ENCODE measurements around the gene SAP30BP. TPM values are rescaled to one million over a fixed set of nuclear protein-coding genes. Genes with fewer than 3 reads are reported as not detected.

The SAP30BP gene
- total RNA-seq, 1 experiment from 2014 or later: 135 TPM

DNA sequence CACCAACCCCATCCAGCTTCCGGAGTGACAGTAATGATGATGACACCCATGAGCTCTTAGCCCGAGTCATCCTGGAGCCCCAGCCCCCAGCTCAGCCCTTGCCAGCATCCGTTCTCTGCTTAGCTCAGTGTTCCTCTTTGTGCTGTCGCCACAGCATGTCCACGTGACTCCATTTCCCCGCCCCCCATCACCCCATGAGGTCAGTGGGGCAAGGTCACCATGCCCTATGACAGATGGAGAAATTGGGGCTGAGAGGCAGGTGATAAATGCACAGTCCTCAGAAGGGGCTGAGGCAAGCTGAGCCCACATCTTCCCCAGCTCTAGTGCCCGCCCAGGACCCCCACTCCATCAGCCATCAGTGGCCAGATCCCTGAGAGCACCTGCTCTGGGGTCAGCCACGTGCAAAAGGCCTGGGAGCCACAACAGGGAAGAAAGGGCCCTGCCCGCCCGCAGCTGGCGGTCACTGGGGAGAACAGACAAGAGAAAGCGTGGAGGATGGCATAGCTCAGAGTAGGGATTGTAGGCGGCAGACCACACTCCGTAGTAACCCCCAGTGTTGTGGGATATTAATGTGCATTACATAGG, 71.2 kb downstream of the SAP30BP start:
- no peak for DNase-seq (ENCODE audit: low spot score)

GRCh38 chr17:75739174-75739573, 72.0 kb downstream of the SAP30BP start:
- no peak for DNase-seq (ENCODE audit: low spot score)

DNA sequence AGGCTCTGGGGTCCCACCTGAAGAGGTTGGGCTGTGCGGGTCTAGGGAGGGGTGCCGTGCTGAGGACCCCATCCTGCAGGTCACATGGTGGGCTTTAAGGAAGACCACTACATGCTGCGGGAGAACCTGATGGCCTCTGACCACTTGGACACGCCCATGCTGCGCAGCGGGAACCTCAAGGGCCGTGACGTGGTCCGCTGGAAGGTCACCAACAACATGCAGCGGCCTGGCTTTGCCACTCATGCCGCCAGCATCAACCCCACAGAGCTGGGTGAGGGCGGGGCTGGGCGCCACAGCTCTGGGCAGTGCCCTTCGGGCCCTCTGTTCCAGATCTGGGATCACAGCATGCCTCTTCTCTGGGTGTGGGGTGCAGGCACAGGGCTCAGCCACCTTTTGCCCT, 72.7 kb downstream of the SAP30BP start:
- DNase-seq (ENCODE audit: low spot score): no peak

DNA sequence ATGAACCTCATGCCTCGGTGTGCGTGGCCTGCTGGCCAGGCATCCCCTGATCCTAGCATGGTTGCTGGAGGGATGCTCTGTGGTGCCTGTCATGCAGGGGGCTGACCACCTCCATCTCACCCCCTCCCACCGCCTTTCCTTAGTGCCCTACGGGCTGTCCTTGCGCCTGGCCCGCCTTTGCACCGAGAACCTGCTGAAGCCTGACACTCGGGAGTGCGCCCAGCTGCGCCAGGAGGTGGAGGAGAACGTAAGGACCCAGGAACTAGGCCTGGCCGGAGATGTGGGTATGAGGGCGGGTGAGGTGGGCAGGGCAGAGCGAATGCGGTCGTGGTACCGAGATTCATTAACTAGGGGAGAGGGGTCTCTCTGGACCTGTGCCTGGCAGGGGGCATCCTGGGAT, 73.1 kb downstream of the SAP30BP start:
- DNase-seq (ENCODE audit: low spot score): no peak

DNA sequence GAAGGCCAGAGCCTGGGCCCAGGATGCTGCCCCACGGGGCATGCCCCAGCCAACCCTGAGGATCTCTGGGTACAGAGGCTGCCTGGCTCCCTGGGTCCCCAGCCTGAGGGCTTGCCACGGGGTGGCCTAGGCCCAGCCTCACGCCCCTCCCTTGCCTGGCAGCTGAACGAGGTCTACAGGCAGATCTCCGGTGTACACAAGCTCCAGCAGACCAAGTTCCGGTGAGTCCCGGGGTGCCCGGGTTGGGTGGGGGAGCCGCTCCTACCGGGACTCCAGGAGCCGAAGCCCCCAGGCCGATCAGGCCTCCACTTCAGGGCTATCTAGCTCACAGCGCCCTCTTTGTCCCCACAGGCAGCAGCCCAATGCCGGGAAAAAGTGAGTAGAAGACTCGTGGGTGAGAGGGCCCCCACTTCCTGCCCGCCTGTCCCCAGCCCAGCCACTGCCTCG, 73.5 kb downstream of the SAP30BP start:
- no peak for DNase-seq (ENCODE audit: low spot score)

GRCh38 chr17:75742337-75742736, 75.2 kb downstream of the SAP30BP start:
- no peak for DNase-seq (ENCODE audit: low spot score)

DNA sequence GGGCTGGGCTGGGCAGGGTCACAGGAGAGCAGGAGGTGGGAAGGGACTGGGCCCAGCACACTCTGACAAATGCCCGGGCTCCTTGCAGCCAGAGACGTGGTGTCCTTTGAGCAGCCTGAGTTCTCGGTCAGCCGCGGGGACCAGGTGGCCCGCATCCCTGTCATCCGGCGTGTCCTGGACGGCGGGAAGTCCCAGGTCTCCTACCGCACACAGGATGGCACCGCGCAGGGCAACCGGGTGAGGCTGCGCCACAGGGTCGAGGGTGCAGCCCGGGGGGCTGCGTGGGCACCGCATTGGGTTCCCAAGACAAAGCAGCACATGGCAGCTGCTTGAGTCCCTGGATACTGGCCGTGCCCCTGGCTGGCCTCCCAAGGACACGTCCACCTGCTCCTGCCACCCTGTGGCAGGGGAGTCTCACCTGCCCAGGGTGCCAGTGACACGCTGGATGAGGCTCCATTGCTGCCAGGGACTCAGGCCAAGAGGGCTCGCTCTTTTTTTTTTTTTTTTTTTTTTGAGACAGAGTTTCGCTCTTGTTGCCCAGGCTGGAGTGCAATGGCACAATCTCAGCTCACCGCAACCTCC, 76.6 kb downstream of the SAP30BP start:
- no peak for DNase-seq (ENCODE audit: low spot score)

DNA sequence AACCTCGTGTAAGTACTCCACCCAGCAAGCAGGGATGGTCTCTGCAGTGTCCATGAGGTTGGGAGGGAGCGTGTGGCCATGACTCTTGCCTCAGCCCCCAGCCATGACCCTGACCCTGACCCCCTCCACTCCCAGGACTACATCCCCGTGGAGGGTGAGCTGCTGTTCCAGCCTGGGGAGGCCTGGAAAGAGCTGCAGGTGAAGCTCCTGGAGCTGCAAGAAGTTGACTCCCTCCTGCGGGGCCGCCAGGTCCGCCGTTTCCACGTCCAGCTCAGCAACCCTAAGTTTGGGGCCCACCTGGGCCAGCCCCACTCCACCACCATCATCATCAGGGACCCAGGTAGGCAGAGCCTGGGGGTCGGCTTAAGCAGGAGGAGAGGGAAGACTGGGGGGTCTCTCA, 81.6 kb downstream of the SAP30BP start:
- no peak for DNase-seq (ENCODE audit: low spot score)

- DNase-seq (ENCODE audit: low spot score): peak; percentile 64
These were observed 82.6 kb downstream of the SAP30BP start for GRCh38 chr17:75749545-75750389.

DNA sequence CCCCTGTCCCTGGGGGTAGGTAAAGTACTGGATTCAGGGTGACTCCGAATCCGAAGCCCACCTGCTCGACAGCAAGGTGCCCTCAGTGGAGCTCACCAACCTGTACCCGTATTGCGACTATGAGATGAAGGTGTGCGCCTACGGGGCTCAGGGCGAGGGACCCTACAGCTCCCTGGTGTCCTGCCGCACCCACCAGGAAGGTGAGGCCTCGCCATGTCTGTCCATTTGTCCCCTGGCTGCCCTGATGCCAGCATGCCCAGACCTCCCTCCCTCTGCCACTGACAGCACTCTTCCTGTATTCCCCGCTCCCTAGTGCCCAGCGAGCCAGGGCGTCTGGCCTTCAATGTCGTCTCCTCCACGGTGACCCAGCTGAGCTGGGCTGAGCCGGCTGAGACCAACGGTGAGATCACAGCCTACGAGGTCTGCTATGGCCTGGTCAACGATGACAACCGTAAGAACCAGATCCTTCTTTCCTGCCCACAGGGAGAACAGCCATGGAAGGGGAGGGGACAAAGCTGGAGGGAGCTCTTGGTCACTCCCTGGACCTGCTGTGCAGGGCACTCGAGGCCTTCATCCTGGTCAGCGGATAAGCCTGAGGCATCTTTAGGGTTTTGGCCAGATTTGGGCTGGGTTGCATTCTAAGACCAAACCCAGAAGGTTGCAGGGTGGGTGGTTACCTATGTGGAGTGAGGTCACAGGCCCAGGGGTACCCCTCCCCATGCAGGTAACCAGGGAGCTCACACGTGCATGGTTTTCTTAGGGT, 83.7 kb downstream of the SAP30BP start:
- no peak for DNase-seq (ENCODE audit: low spot score)

DNA sequence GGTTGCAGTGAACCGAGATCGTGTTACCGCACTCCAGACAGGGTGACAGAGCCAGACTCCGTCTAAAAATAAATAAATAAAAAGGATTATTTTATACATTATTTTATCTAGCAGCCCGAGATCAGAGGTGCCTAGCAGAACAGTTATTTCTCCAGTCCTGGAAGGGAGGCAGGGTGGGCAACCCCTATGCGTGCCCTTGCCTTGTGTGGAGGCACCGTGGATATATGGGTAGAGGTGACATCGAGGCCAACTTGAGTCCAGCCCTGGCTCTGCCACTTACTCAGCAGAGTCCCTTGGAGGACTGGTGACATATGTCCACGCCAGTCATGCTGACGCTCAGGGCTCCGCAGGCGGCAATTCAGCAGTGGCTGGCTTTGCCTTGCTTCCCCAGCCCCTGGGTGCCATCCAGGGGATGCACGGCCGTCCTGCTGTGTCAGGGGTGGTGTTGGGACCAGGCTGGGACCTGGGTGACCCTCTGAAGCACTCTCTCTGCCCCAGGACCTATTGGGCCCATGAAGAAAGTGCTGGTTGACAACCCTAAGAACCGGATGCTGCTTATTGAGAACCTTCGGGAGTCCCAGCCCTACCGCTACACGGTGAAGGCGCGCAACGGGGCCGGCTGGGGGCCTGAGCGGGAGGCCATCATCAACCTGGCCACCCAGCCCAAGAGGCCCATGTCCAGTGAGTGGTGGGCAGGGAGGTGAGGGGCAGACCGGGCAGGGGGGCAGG, 84.7 kb downstream of the SAP30BP start:
- no peak for DNase-seq (ENCODE audit: low spot score)

GRCh38 chr17:75752405-75752709, 85.2 kb downstream of the SAP30BP start:
- no peak for DNase-seq (ENCODE audit: low spot score)

DNA sequence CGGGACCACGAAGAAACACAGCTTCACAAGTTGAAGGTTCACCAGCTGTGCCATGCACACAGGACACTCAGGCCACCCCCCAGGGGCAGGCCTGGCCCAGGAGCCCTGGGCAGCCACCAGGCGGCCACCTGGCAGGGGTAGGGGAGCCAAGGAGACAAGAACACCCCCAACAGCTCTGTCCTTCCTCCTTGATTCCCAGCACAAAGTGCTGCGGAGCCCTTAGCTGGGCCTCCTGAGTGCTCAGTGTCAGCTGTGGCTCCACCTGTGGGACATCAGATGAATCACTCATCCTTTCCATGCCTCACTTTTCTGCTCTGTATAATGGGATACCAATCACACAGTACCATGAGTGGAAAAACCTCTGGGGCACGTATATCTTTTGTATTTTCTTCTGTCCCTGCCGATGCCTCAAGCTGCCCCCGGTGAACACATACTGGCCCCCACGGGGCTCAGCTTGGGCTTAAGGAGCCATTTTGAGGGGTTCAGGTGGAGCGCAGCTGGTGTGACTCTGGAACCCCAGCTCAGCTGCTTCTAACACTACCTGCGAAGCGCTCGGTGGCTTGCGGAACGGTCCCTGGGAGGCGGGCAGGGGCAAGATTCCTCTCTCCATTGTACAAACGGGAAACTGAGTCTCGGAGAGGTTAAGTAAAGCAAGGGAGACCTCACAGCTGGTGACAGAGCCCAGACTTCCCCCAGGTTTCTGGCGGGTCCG, 85.8 kb downstream of the SAP30BP start:
- no peak for DNase-seq (ENCODE audit: low spot score)

- peak; percentile 81 for DNase-seq (ENCODE audit: low spot score)
These were observed 86.6 kb downstream of the SAP30BP start for GRCh38 chr17:75753514-75754377.

DNA sequence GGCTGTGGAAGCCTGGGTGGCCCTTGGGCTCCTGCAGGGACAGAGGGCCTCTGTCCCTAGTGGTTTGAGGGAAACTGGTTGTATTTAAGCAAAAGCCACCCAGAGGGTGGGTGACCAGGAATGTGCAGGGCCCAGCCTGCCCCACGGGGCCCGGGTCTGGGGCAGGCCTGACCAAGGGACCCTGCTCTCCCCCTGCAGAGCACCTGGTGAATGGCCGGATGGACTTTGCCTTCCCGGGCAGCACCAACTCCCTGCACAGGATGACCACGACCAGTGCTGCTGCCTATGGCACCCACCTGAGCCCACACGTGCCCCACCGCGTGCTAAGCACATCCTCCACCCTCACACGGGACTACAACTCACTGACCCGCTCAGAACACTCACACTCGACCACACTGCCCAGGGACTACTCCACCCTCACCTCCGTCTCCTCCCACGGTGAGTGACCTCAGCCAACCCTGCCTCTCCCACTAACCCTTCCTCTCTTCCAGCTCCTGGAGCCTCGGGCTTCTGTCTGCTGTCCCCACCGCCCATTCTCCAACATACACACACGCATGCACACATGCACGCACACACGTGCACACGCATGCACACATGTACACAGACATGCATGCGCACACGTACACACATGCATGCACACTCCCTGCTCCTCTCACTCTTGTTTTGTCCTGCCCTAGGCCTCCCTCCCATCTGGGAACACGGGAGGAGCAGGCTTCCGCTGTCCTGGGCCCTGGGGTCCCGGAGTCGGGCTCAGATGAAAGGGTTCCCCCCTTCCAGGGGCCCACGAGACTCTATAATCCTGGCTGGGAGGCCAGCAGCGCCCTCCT, 87.5 kb downstream of the SAP30BP start:
- DNase-seq (ENCODE audit: low spot score): no peak

GRCh38 chr17:75755205-75755901, 88.2 kb downstream of the SAP30BP start:
- DNase-seq (ENCODE audit: low spot score): no peak

GRCh38 chr17:75755990-75756389, 88.9 kb downstream of the SAP30BP start:
- no peak for DNase-seq (ENCODE audit: low spot score)

- DNase-seq (ENCODE audit: low spot score): no peak
These were observed 89.4 kb downstream of the SAP30BP start for GRCh38 chr17:75756451-75757085.

Measured in H4 (cell line).